ENCODE data around the gene FIGNL1. TPM values are rescaled to one million over a fixed set of nuclear protein-coding genes. Genes with fewer than 3 reads are reported as not detected.

The FIGNL1 gene
- total RNA-seq = 10 to 100 TPM; 47.5 to 47.6 TPM

- peak; percentile 88 for DNase-seq
- Mint-ChIP-seq H3K4me3 (peak within 1 kb of the TSS; percentile 90), H3K36me3 (peaks cover 23% of the 10 kb centered on the region), H3K27ac (peak within 1 kb of the TSS; percentile 82), H3K9me3 (no peaks in the 10 kb centered on the region), H3K4me1 (peaks cover 45% of the 10 kb centered on the region), H3K27me3 (no peaks in the 10 kb centered on the region)
These were observed at the start of gene FIGNL1 for GRCh38 chr7:50449881-50450589. FIGNL1 (minus strand) TSS chr7:50450350; CDS start chr7:50447287, 3,063 bp downstream.

GRCh38 chr7:50499092-50499491 lies 48.9 kb upstream of the FIGNL1 start:
- DNase-seq = no peak
- no peak overlapping the region for H3K4me3 Mint-ChIP-seq
- H3K36me3 Mint-ChIP-seq = no peaks in the 10 kb centered on the region
- peaks cover 21% of the 10 kb centered on the region for H3K27me3 Mint-ChIP-seq
- no peak overlapping the region for H3K27ac Mint-ChIP-seq
- peaks cover 5% of the 10 kb centered on the region for H3K4me1 Mint-ChIP-seq
- no peaks in the 10 kb centered on the region for H3K9me3 Mint-ChIP-seq

- DNase-seq = no peak
- H3K27ac Mint-ChIP-seq = no peak overlapping the region
- H3K4me1 Mint-ChIP-seq = peaks cover 5% of the 10 kb centered on the region
- no peaks in the 10 kb centered on the region for H3K9me3 Mint-ChIP-seq
- peaks cover 24% of the 10 kb centered on the region for H3K27me3 Mint-ChIP-seq
- no peaks in the 10 kb centered on the region for H3K36me3 Mint-ChIP-seq
- H3K4me3 Mint-ChIP-seq = no peak overlapping the region
These were observed 47.8 kb upstream of the FIGNL1 start for GRCh38 chr7:50497968-50498367.

GRCh38 chr7:50497068-50497642 lies 47.0 kb upstream of the FIGNL1 start:
- no peaks in the 10 kb centered on the region for H3K9me3 Mint-ChIP-seq
- no peak overlapping the region for H3K4me3 Mint-ChIP-seq
- H3K27me3 Mint-ChIP-seq = peaks cover 24% of the 10 kb centered on the region
- no peak for DNase-seq
- H3K36me3 Mint-ChIP-seq = no peaks in the 10 kb centered on the region
- H3K27ac Mint-ChIP-seq = no peak overlapping the region
- peaks cover 5% of the 10 kb centered on the region for H3K4me1 Mint-ChIP-seq

GRCh38 chr7:50496569-50496968 lies 46.4 kb upstream of the FIGNL1 start:
- Mint-ChIP-seq H3K36me3 (no peaks in the 10 kb centered on the region), H3K4me1 (peaks cover 5% of the 10 kb centered on the region), H3K4me3 (no peak overlapping the region), H3K27ac (no peak overlapping the region), H3K27me3 (peaks cover 24% of the 10 kb centered on the region), H3K9me3 (no peaks in the 10 kb centered on the region)
- no peak for DNase-seq

- no peak for DNase-seq
- Mint-ChIP-seq H3K4me3 (no peak overlapping the region), H3K4me1 (peaks cover 5% of the 10 kb centered on the region), H3K27ac (no peak overlapping the region), H3K9me3 (no peaks in the 10 kb centered on the region), H3K36me3 (no peaks in the 10 kb centered on the region), H3K27me3 (peaks cover 24% of the 10 kb centered on the region)
These were observed 45.6 kb upstream of the FIGNL1 start for GRCh38 chr7:50495746-50496145.

- no peak for DNase-seq
- Mint-ChIP-seq H3K9me3 (no peaks in the 10 kb centered on the region), H3K27me3 (peaks cover 21% of the 10 kb centered on the region), H3K4me1 (peaks cover 5% of the 10 kb centered on the region), H3K36me3 (no peaks in the 10 kb centered on the region), H3K27ac (no peak overlapping the region), H3K4me3 (no peak overlapping the region)
These were observed 42.8 kb upstream of the FIGNL1 start for GRCh38 chr7:50492770-50493519.

- peaks cover 14% of the 10 kb centered on the region for H3K27me3 Mint-ChIP-seq
- no peaks in the 10 kb centered on the region for H3K36me3 Mint-ChIP-seq
- no peaks in the 10 kb centered on the region for H3K9me3 Mint-ChIP-seq
- no peak for DNase-seq
- H3K27ac Mint-ChIP-seq = no peak overlapping the region
- H3K4me1 Mint-ChIP-seq = peaks cover 3% of the 10 kb centered on the region
- H3K4me3 Mint-ChIP-seq = no peak overlapping the region
These were observed 41.8 kb upstream of the FIGNL1 start for GRCh38 chr7:50491943-50492342.

- Mint-ChIP-seq H3K36me3 (no peaks in the 10 kb centered on the region), H3K9me3 (no peaks in the 10 kb centered on the region), H3K4me1 (no peaks in the 10 kb centered on the region), H3K27me3 (peaks cover 17% of the 10 kb centered on the region), H3K4me3 (no peak overlapping the region), H3K27ac (no peak overlapping the region)
- no peak for DNase-seq
These were observed 41.1 kb upstream of the FIGNL1 start for GRCh38 chr7:50491209-50491608.

- H3K9me3 Mint-ChIP-seq = no peaks in the 10 kb centered on the region
- no peak for DNase-seq
- no peaks in the 10 kb centered on the region for H3K4me1 Mint-ChIP-seq
- no peaks in the 10 kb centered on the region for H3K36me3 Mint-ChIP-seq
- H3K27me3 Mint-ChIP-seq = peaks cover 13% of the 10 kb centered on the region
- H3K27ac Mint-ChIP-seq = no peak overlapping the region
- H3K4me3 Mint-ChIP-seq = no peak overlapping the region
These were observed 38.2 kb upstream of the FIGNL1 start for GRCh38 chr7:50488379-50488778.

- H3K27me3 Mint-ChIP-seq = peaks cover 10% of the 10 kb centered on the region
- H3K36me3 Mint-ChIP-seq = no peaks in the 10 kb centered on the region
- H3K9me3 Mint-ChIP-seq = no peaks in the 10 kb centered on the region
- no peak for DNase-seq
- no peak overlapping the region for H3K4me3 Mint-ChIP-seq
- H3K4me1 Mint-ChIP-seq = no peaks in the 10 kb centered on the region
- H3K27ac Mint-ChIP-seq = no peak overlapping the region
These were observed 36.4 kb upstream of the FIGNL1 start for GRCh38 chr7:50486512-50486911.

GRCh38 chr7:50481867-50482266 lies 31.7 kb upstream of the FIGNL1 start:
- DNase-seq = no peak
- no peaks in the 10 kb centered on the region for H3K4me1 Mint-ChIP-seq
- no peaks in the 10 kb centered on the region for H3K9me3 Mint-ChIP-seq
- H3K27ac Mint-ChIP-seq = no peak overlapping the region
- H3K36me3 Mint-ChIP-seq = no peaks in the 10 kb centered on the region
- H3K4me3 Mint-ChIP-seq = no peak overlapping the region
- peaks cover 5% of the 10 kb centered on the region for H3K27me3 Mint-ChIP-seq

- Mint-ChIP-seq H3K27ac (no peak overlapping the region), H3K4me3 (no peak overlapping the region), H3K4me1 (no peaks in the 10 kb centered on the region), H3K27me3 (no peaks in the 10 kb centered on the region), H3K9me3 (no peaks in the 10 kb centered on the region), H3K36me3 (no peaks in the 10 kb centered on the region)
- no peak for DNase-seq
These were observed 30.6 kb upstream of the FIGNL1 start for GRCh38 chr7:50480797-50481196.

GRCh38 chr7:50479743-50480517 lies 29.8 kb upstream of the FIGNL1 start:
- peaks cover under 1% of the 10 kb centered on the region for H3K4me1 Mint-ChIP-seq
- no peaks in the 10 kb centered on the region for H3K27me3 Mint-ChIP-seq
- H3K36me3 Mint-ChIP-seq = no peaks in the 10 kb centered on the region
- no peaks in the 10 kb centered on the region for H3K9me3 Mint-ChIP-seq
- no peak overlapping the region for H3K4me3 Mint-ChIP-seq
- DNase-seq = no peak
- H3K27ac Mint-ChIP-seq = no peak overlapping the region

- H3K27me3 Mint-ChIP-seq = no peaks in the 10 kb centered on the region
- DNase-seq = no peak
- H3K9me3 Mint-ChIP-seq = no peaks in the 10 kb centered on the region
- H3K27ac Mint-ChIP-seq = no peak overlapping the region
- no peak overlapping the region for H3K4me3 Mint-ChIP-seq
- H3K36me3 Mint-ChIP-seq = no peaks in the 10 kb centered on the region
- H3K4me1 Mint-ChIP-seq = peaks cover 6% of the 10 kb centered on the region
These were observed 27.5 kb upstream of the FIGNL1 start for GRCh38 chr7:50477640-50478039.

All from activated naive CD8-positive, alpha-beta T cell treated with anti-CD3 and anti-CD28 coated beads for 36 hours (primary cell).